Glutamatergic neuron (in vitro differentiated cells): Measurements from ENCODE around the gene MMAB. TPM values are rescaled to one million over a fixed set of nuclear protein-coding genes. Genes with fewer than 3 reads are reported as not detected.
A peak's percentile ranks its signal among the peaks of the same experiment; 100 is the strongest.
"Not testable (repeated sequence)": the region's sequence is repeated elsewhere in the genome, so short reads cannot be mapped to it uniquely, and the experiment has no call there.

Experiments
- DNase-seq: peaks from one replicate; pipeline ENCODE4 v3.0.0; 2022
- H3K27ac Mint-ChIP-seq: one replicate; pipeline ENCODE4 v1.8.0; 2020; ENCODE audit warnings: mild to moderate bottlenecking, mixed read lengths, inconsistent platforms; ENCODE audit not compliant: unreplicated experiment
- H3K27me3 Mint-ChIP-seq: one replicate; pipeline ENCODE4 v1.8.0; 2020; ENCODE audit warnings: mild to moderate bottlenecking, moderate library complexity, mixed read lengths, inconsistent platforms; ENCODE audit not compliant: unreplicated experiment
- H3K36me3 Mint-ChIP-seq: one replicate; pipeline ENCODE4 v1.8.0; 2020; ENCODE audit warnings: mild to moderate bottlenecking, mixed read lengths, inconsistent platforms; ENCODE audit not compliant: unreplicated experiment
- H3K4me1 Mint-ChIP-seq: one replicate; pipeline ENCODE4 v1.8.0; 2020; ENCODE audit warnings: mild to moderate bottlenecking, low read depth, mixed read lengths, inconsistent platforms; ENCODE audit not compliant: unreplicated experiment
- H3K4me3 Mint-ChIP-seq: one replicate; pipeline ENCODE4 v1.8.0; 2020; ENCODE audit warnings: mild to moderate bottlenecking, mixed read lengths, inconsistent platforms; ENCODE audit not compliant: unreplicated experiment
- H3K9me3 Mint-ChIP-seq: one replicate; pipeline ENCODE4 v1.8.0; 2020; ENCODE audit warnings: mild to moderate bottlenecking, moderate library complexity, mixed read lengths, inconsistent platforms; ENCODE audit not compliant: unreplicated experiment
- CTCF ChIP-seq: fragments of 200-600 bp; sonication (generic); IDR thresholded peaks from one replicate; pipeline ENCODE4 v1.5.0; 2021; ENCODE audit not compliant: partially characterized antibody, unreplicated experiment
- total RNA-seq: library from RNA; stranded (reverse); fragmentation: NEBNext Ultra II Directional; extraction: Animal tissue kit (Norgen Biotek cat#: 25700); gene quantifications from one replicate; pipeline ENCODE4 v1.2.1, GENCODE V29; 2021; ENCODE audit not compliant: unreplicated experiment

The MMAB gene
- total RNA-seq, 1 donor from 2014 or later: 28.7 TPM

- no peaks in the 10 kb centered on the region for H3K36me3 Mint-ChIP-seq
- peaks cover 16% of the 10 kb centered on the region for H3K4me1 Mint-ChIP-seq
- H3K9me3 Mint-ChIP-seq: peaks cover 8% of the 10 kb centered on the region
- no peak for DNase-seq
- no peak overlapping the region for H3K4me3 Mint-ChIP-seq
- peaks cover 2% of the 10 kb centered on the region for H3K27me3 Mint-ChIP-seq
- peak overlapping the region; percentile 38 for H3K27ac Mint-ChIP-seq
- TF ChIP-seq CTCF: no peak
These were observed 31.7 kb upstream of the MMAB start for GRCh38 chr12:109605016-109605415.

- no peak for DNase-seq
- no peak for TF ChIP-seq CTCF
- no peaks in the 10 kb centered on the region for H3K36me3 Mint-ChIP-seq
- H3K27ac Mint-ChIP-seq: no peak overlapping the region
- peaks cover 8% of the 10 kb centered on the region for H3K9me3 Mint-ChIP-seq
- peaks cover 16% of the 10 kb centered on the region for H3K4me1 Mint-ChIP-seq
- no peak overlapping the region for H3K4me3 Mint-ChIP-seq
- peaks cover 2% of the 10 kb centered on the region for H3K27me3 Mint-ChIP-seq
These were observed 30.9 kb upstream of the MMAB start for GRCh38 chr12:109604132-109604585.

- not testable (repeated sequence) for H3K27me3 Mint-ChIP-seq, H3K27ac Mint-ChIP-seq, H3K9me3 Mint-ChIP-seq, H3K36me3 Mint-ChIP-seq, DNase-seq, H3K4me3 Mint-ChIP-seq
- peaks cover 29% of the 10 kb centered on the region for H3K4me1 Mint-ChIP-seq
These were observed 28.8 kb upstream of the MMAB start for GRCh38 chr12:109602132-109602531.

GRCh38 chr12:109601557-109601956 lies 28.3 kb upstream of the MMAB start:
- H3K36me3 Mint-ChIP-seq: no peaks in the 10 kb centered on the region
- H3K9me3 Mint-ChIP-seq: peaks cover 10% of the 10 kb centered on the region
- no peak for TF ChIP-seq CTCF
- DNase-seq: no peak
- H3K4me1 Mint-ChIP-seq: peaks cover 31% of the 10 kb centered on the region
- H3K27ac Mint-ChIP-seq: no peak overlapping the region
- H3K27me3 Mint-ChIP-seq: peaks cover 5% of the 10 kb centered on the region
- H3K4me3 Mint-ChIP-seq: no peak overlapping the region

GRCh38 chr12:109600995-109601394 lies 27.7 kb upstream of the MMAB start:
- H3K36me3 Mint-ChIP-seq: no peaks in the 10 kb centered on the region
- H3K27ac Mint-ChIP-seq: peak overlapping the region; percentile 29
- H3K4me1 Mint-ChIP-seq: peaks cover 29% of the 10 kb centered on the region
- peaks cover 5% of the 10 kb centered on the region for H3K27me3 Mint-ChIP-seq
- TF ChIP-seq CTCF: no peak
- no peak overlapping the region for H3K4me3 Mint-ChIP-seq
- H3K9me3 Mint-ChIP-seq: peaks cover 8% of the 10 kb centered on the region
- no peak for DNase-seq
